C4-2B (cell line): ENCODE data around the gene PSD.

Experiments used
- H3K27ac ChIP-seq: fragments of 450-650 bp; 2 replicates; pipeline ENCODE4 v1.5.1; 2017
- ZFX ChIP-seq: fragments of 450-650 bp; IDR thresholded peaks from 2 replicates; pipeline ENCODE4 v1.6.1; 2017
- TF ChIP-seq, protein P1 (sequence below): fragments of 450-650 bp; conservative IDR thresholded peaks from 2 replicates; pipeline ENCODE4 v1.5.1; 2017; ENCODE audit warnings: mild to moderate bottlenecking

PSD gene

GRCh38 chr10:102416283-102416682, 2.3 kb downstream of the PSD start:
- H3K27ac ChIP-seq: no peak overlapping the region
- TF ChIP-seq, protein P1, sequence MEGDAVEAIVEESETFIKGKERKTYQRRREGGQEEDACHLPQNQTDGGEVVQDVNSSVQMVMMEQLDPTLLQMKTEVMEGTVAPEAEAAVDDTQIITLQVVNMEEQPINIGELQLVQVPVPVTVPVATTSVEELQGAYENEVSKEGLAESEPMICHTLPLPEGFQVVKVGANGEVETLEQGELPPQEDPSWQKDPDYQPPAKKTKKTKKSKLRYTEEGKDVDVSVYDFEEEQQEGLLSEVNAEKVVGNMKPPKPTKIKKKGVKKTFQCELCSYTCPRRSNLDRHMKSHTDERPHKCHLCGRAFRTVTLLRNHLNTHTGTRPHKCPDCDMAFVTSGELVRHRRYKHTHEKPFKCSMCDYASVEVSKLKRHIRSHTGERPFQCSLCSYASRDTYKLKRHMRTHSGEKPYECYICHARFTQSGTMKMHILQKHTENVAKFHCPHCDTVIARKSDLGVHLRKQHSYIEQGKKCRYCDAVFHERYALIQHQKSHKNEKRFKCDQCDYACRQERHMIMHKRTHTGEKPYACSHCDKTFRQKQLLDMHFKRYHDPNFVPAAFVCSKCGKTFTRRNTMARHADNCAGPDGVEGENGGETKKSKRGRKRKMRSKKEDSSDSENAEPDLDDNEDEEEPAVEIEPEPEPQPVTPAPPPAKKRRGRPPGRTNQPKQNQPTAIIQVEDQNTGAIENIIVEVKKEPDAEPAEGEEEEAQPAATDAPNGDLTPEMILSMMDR: no peak
- TF ChIP-seq ZFX: no peak

- H3K27ac ChIP-seq: no peak overlapping the region
- TF ChIP-seq, protein P1: no peak
- TF ChIP-seq ZFX: no peak
Observed at GRCh38 chr10:102414749-102415148, 3.8 kb downstream of the PSD start.

GRCh38 chr10:102413806-102414561, 4.6 kb downstream of the PSD start:
- TF ChIP-seq, protein P1: no peak
- no peak overlapping the region for H3K27ac ChIP-seq

DNA sequence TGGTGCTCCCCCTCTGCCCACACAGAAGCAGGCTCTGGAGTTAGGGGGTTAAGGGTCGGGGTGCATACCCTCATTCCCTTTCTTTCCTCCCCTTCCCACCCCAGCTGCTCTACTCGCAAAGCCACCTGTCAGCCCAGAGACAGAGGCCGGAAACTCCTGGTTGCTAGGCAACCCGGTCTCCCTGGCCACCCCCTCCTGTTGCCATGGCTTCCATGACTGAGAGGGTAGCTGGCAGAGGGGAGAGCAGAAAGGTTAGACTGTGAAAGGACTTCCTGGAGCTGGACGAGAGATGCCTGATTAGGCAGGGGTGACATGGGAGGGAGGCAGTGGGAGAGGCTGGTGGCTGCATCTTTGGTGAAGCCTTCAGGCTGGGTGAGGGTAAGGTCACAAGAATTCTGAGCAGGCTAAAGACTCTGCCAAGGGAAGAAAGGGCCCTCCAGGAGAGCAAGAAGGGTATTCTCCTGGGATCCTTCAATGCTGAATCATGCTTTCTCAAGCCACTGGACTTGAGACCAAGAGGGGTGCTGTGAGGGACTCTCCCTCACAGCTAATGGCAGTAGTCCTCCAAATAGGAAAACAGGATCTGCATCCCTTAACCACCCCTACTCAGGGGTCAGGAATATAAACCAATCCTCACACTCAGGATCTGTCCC, 5.4 kb downstream of the PSD start:
- H3K27ac ChIP-seq: no peak overlapping the region
- TF ChIP-seq ZFX: no peak
- TF ChIP-seq, protein P1: no peak

GRCh38 chr10:102412293-102412692, 6.3 kb downstream of the PSD start:
- no peak overlapping the region for H3K27ac ChIP-seq
- TF ChIP-seq, protein P1: no peak
- TF ChIP-seq ZFX: no peak

DNA sequence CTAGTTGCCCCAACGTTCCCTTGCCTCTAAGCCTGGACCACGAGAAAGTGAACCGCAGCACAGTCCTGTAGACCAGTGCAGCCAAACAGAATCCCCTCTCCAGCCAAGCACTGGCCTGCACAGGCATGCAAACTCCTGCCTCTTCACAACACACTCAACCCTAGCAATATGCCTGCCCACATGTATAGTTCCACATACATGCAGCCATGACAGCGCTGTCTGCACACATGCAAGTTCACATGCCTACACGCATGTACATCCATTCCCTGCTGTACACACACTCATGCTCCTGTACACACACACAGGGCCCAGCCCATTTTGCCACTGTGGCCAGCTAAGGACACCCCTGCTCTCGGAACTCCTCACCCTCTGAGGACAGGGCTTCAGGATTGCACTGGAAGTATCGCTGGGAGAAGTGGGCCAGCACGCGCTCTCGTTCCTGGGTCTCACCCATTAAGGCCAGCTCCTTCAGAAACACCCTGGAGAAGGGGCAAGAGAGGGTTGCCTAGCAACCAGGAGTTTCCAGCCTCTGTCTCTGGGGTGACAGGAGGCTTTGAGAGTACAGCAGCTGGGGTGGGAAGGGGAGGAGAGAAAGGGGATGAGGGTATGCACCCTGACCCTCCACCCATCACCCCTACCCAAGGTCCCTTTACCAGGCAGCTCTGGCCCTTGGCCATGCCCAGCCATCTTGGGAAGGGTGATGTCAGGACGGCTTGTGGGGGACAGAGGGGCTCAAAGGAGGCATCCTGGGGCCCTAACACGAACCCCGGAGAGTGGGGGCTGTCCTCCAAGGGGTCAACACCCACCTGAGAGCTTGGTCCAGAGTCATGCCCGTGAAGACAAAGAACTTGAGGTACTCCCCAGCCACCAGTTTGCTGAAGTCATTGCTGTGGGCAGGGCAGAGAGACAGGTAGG, 7.0 kb downstream of the PSD start:
- no peak for TF ChIP-seq ZFX
- TF ChIP-seq, protein P1: no peak
- H3K27ac ChIP-seq: no peak overlapping the region
